HepG2 (cell line): Measurements from ENCODE around the gene ATRN. TPM values are rescaled to one million over a fixed set of nuclear protein-coding genes. Genes with fewer than 3 reads are reported as not detected.

ENCODE experiments used
- ARID5B ChIP-seq: IDR thresholded peaks from 2 replicates; pipeline ENCODE4 v1.4.0; 2020; ENCODE audit warnings: mild to moderate bottlenecking, missing genetic modification reagents
- CHD2 ChIP-seq: IDR thresholded peaks from 2 replicates; pipeline ENCODE4 v1.6.1; 2011; ENCODE audit warnings: low read depth, low read length, improper control_type of control experiment
- DMTF1 ChIP-seq: sonication (generic); formaldehyde crosslinking; IDR thresholded peaks from 2 replicates; pipeline ENCODE4 v1.4.0; 2020; ENCODE audit warnings: mild to moderate bottlenecking, missing genetic modification reagents
- MYNN ChIP-seq: sonication (generic); formaldehyde crosslinking; IDR thresholded peaks from 2 replicates; pipeline ENCODE4 v1.4.0; 2020; ENCODE audit warnings: mild to moderate bottlenecking, low read depth, missing genetic modification reagents
- NR2C2 ChIP-seq: sonication (generic); formaldehyde crosslinking; IDR thresholded peaks from 2 replicates; pipeline ENCODE4 v1.4.0; 2020; ENCODE audit warnings: missing genetic modification reagents, mild to moderate bottlenecking, moderate library complexity, borderline replicate concordance
- POLR2AphosphoS5 ChIP-seq: IDR thresholded peaks from 2 replicates; pipeline ENCODE4 v1.6.1; 2012; ENCODE audit warnings: low read depth, low read length
- TFE3 ChIP-seq: IDR thresholded peaks from 2 replicates; pipeline ENCODE4 v1.6.1; 2016
- YY1 ChIP-seq: IDR thresholded peaks from 2 replicates; pipeline ENCODE4 v1.6.1; 2011; ENCODE audit warnings: low read length, low read depth, moderate library complexity, mild to moderate bottlenecking; ENCODE audit not compliant: insufficient read depth, insufficient replicate concordance
- ZNF205 ChIP-seq: IDR thresholded peaks from 2 replicates; pipeline ENCODE4 v1.6.1; 2018; ENCODE audit warnings: missing biosample characterization, missing genetic modification reagents
- ZNF282 ChIP-seq: fragments of 450-650 bp; IDR thresholded peaks from 2 replicates; pipeline ENCODE4 v1.6.1; 2018; ENCODE audit not compliant: partially characterized antibody
- ZNF329 ChIP-seq: sonication (generic); formaldehyde crosslinking; IDR thresholded peaks from 2 replicates; pipeline ENCODE4 v1.9.0; 2021; ENCODE audit warnings: low read depth, mild to moderate bottlenecking, missing genetic modification reagents
- ZNF558 ChIP-seq: sonication (generic); formaldehyde crosslinking; IDR thresholded peaks from 2 replicates; pipeline ENCODE4 v1.9.0; 2022; ENCODE audit warnings: mild to moderate bottlenecking, missing genetic modification reagents, borderline replicate concordance
- ZNF598 ChIP-seq: sonication (generic); formaldehyde crosslinking; IDR thresholded peaks from 2 replicates; pipeline ENCODE4 v1.5.1; 2020; ENCODE audit warnings: mild to moderate bottlenecking, missing genetic modification reagents, borderline replicate concordance
- ZNF614 ChIP-seq: IDR thresholded peaks from 2 replicates; pipeline ENCODE4 v1.6.1; 2018; ENCODE audit warnings: missing biosample characterization, missing genetic modification reagents, inconsistent platforms, borderline replicate concordance
- ZNF747 ChIP-seq: sonication (generic); formaldehyde crosslinking; IDR thresholded peaks from 2 replicates; pipeline ENCODE4 v1.8.1; 2023; ENCODE audit warnings: missing genetic modification reagents, mild to moderate bottlenecking, borderline replicate concordance
- polyA plus RNA-seq, 8 experiments: library from polyadenylated mRNA; depleted of rRNA in 3 of 8; stranded (reverse) in 7 of 8; unstranded in 1 of 8; fragments of >200 nt; fragmentation: Illumina TruSeq in 4 of 8; extraction: Trizol in 4 of 8; gene quantifications; 2 replicates each; pipeline versions ENCODE4 v1.2.1 to v1.2.3, GENCODE V29; 2011 to 2016; ENCODE audit warnings: low read depth in 4 of 8, missing spikeins in 1 of 8, mixed read lengths in 1 of 8; ENCODE audit not compliant: insufficient read depth in 1 of 8
- total RNA-seq, 5 experiments: library from RNA; depleted of rRNA; stranded (reverse); fragments of >200 nt; fragmentation: Illumina TruSeq; extraction: Trizol; gene quantifications; 2 replicates each; pipeline ENCODE4 v1.2.3, GENCODE V29; 2016; ENCODE audit warnings: low read depth in 1 of 5
- TF ChIP-seq, protein P1 (sequence below): sonication (generic); formaldehyde crosslinking; IDR thresholded peaks from 2 replicates; pipeline ENCODE4 v1.8.0; 2022; ENCODE audit warnings: missing genetic modification reagents, mild to moderate bottlenecking, inconsistent platforms, borderline replicate concordance
- TF ChIP-seq, protein P2 (sequence below): sonication (generic); formaldehyde crosslinking; IDR thresholded peaks from 2 replicates; pipeline ENCODE4 v1.5.0; 2020; ENCODE audit warnings: mild to moderate bottlenecking, missing genetic modification reagents

ATRN gene
- total and polyA plus RNA-seq, 2 of the 13 experiments (the other 11 are each of a cell fraction or from before 2014, with no cell fraction given), result 44.2 to 81.1 TPM

DNA sequence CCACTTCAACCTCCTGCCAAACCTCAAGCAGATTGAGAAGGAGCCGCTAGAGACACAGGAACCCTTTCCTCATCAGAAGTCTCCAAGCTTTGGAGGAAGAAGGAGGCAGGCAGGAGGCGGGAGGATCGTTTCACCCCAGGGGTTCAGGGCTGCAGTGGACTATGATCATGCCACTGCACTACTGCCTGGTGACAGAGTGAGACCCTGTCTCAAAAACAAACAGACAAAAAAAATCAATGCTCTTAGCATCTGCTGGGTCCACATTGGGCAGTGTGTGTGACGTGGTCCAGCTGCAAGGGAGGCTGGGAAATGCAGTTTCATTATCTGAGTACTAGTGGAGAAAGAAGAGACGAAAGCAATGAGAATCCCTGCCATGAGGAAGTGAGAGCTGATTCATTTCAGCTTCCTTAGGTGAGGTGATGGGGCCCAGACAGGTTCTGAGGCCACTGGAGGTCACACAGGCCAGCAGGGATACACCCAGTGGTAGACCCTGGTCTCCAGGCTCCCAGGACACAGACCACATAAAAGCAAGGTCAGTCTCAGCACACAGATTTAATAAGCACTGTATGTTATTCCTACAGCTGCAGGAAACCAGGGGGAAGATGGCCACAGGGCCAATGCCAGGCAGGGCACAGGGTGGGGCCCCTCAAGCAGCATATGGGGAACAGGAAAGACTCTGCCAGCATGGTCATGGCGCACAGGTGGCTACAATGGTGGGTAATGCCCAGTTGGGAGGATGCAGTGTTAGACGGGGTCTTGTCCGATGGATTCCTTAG is 188.1 kb downstream of the ATRN start (continued):
- peak; percentile 26; the same call in 1 of the 2 replicates for TF ChIP-seq ARID5B (CRISPR knock-in tag)
- peak; percentile 63 for TF ChIP-seq NR2C2
- no peak for TF ChIP-seq YY1
- TF ChIP-seq ZNF205 (CRISPR knock-in tag), result peak; percentile 38; the same call in 1 of the 2 replicates
- TF ChIP-seq ZNF747, result no peak
- no peak for TF ChIP-seq CHD2
- TF ChIP-seq, protein P1, sequence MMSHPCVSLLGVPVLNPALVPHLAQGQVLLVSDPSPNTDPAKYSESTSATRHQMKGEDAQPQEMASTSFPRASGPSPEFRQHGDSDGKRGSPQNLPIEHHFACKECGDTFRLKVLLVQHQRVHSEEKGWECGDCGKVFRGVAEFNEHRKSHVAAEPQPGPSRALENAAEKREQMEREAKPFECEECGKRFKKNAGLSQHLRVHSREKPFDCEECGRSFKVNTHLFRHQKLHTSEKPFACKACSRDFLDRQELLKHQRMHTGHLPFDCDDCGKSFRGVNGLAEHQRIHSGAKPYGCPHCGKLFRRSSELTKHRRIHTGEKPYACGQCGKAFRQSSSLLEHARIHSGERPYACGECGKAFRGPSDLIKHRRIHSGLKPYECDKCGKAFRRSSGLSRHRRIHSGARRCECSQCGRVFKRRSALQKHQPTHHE, result no peak
- no peak for TF ChIP-seq ZNF598 (CRISPR knock-in tag)
- no peak for TF ChIP-seq ZNF282
- no peak for TF ChIP-seq ZNF558 (CRISPR knock-in tag)
- TF ChIP-seq MYNN, result no peak
- no peak for TF ChIP-seq ZNF329 (CRISPR knock-in tag)
- TF ChIP-seq DMTF1 (CRISPR knock-in tag), result no peak
- TF ChIP-seq ZNF614 (CRISPR knock-in tag), result no peak
- TF ChIP-seq, protein P2, sequence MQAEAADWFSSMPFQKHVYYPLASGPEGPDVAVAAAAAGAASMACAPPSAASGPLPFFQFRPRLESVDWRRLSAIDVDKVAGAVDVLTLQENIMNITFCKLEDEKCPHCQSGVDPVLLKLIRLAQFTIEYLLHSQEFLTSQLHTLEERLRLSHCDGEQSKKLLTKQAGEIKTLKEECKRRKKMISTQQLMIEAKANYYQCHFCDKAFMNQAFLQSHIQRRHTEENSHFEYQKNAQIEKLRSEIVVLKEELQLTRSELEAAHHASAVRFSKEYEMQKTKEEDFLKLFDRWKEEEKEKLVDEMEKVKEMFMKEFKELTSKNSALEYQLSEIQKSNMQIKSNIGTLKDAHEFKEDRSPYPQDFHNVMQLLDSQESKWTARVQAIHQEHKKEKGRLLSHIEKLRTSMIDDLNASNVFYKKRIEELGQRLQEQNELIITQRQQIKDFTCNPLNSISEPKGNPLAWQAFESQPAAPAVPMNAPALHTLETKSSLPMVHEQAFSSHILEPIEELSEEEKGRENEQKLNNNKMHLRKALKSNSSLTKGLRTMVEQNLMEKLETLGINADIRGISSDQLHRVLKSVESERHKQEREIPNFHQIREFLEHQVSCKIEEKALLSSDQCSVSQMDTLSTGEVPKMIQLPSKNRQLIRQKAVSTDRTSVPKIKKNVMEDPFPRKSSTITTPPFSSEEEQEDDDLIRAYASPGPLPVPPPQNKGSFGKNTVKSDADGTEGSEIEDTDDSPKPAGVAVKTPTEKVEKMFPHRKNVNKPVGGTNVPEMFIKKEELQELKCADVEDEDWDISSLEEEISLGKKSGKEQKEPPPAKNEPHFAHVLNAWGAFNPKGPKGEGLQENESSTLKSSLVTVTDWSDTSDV, result no peak
- TF ChIP-seq POLR2AphosphoS5, result peak; percentile 63; the same call in 1 of the 2 replicates
- no peak for TF ChIP-seq TFE3 (CRISPR knock-in tag)
